Naive thymus-derived CD4-positive, alpha-beta T cell (primary cell): ENCODE measurements around the gene CTTNBP2NL. TPM values are rescaled to one million over a fixed set of nuclear protein-coding genes. Genes with fewer than 3 reads are reported as not detected.

Source experiments
- ATAC-seq: fragments of 150-1000 bp; cut with Tn5 transposase; 2 replicates; pipeline ENCODE4 v1.10.0; 2021; ENCODE audit warnings: mild to moderate bottlenecking, moderate library complexity
- CTCF ChIA-PET: fragments of 350-600 bp; sonication (Branson Sonifier 250); formaldehyde crosslinking; loops from one replicate; lab custom pipeline; 2021; ENCODE audit warnings: antibody characterized with exemption; lab: Charles Lee
- POLR2A ChIA-PET: fragments of 350-600 bp; sonication (Branson Sonifier 250); formaldehyde crosslinking; loops from one replicate; lab custom pipeline; 2021; ENCODE audit warnings: antibody characterized with exemption, inconsistent platforms; lab: Charles Lee
- DNase-seq, 9 donors: peaks; one replicate each; pipeline versions ENCODE4 v3.0.0 to v3.0.0-alpha.2; 2020 to 2022; ENCODE audit warnings: mixed read lengths in 1 of 9
- H3K27ac ChIP-seq: one replicate; pipeline ENCODE4 v1.7.0; 2013; ENCODE audit warnings: mild to moderate bottlenecking, low read depth, low read length, moderate library complexity
- H3K27me3 ChIP-seq, 2 donors: one replicate each; pipeline ENCODE4 v1.7.0; 2013; ENCODE audit warnings: low read length in 2 of 2, mild to moderate bottlenecking in 2 of 2, moderate library complexity in 2 of 2; ENCODE audit not compliant: control insufficient read depth in 2 of 2, insufficient read depth in 2 of 2
- H3K36me3 ChIP-seq, 3 experiments: 1 replicate in 2 of 3; 2 replicates in 1 of 3; pipeline ENCODE4 v1.7.0; 2013; ENCODE audit warnings: low read length in 3 of 3, mild to moderate bottlenecking in 3 of 3, moderate library complexity in 1 of 3; ENCODE audit not compliant: insufficient read depth in 3 of 3, control insufficient read depth in 2 of 3
- H3K4me1 ChIP-seq, 2 donors: one replicate each; pipeline ENCODE4 v1.7.0; 2013; ENCODE audit warnings: low read length in 2 of 2, mild to moderate bottlenecking in 2 of 2, moderate library complexity in 1 of 2; ENCODE audit not compliant: control insufficient read depth in 2 of 2, insufficient read depth in 2 of 2
- H3K4me3 ChIP-seq: 2 replicates; pipeline ENCODE4 v1.7.0; 2013; ENCODE audit warnings: mild to moderate bottlenecking, low read length
- H3K9me3 ChIP-seq, 3 experiments: 1 replicate in 2 of 3; 2 replicates in 1 of 3; pipeline ENCODE4 v1.7.0; 2013; ENCODE audit warnings: low read length in 3 of 3; ENCODE audit not compliant: control insufficient read depth in 2 of 3
- H3K27ac Mint-ChIP-seq, 9 donors: one replicate each; pipeline ENCODE4 v1.8.0; 2020 to 2022; ENCODE audit warnings: mixed read lengths in 9 of 9, mild to moderate bottlenecking in 8 of 9, moderate library complexity in 5 of 9, inconsistent platforms in 2 of 9
- H3K27me3 Mint-ChIP-seq, 5 donors: one replicate each; pipeline ENCODE4 v1.8.0; 2021 to 2022; ENCODE audit warnings: mixed read lengths in 5 of 5, mild to moderate bottlenecking in 1 of 5
- H3K36me3 Mint-ChIP-seq, 5 donors: one replicate each; pipeline ENCODE4 v1.8.0; 2020 to 2022; ENCODE audit warnings: mixed read lengths in 5 of 5, mild to moderate bottlenecking in 3 of 5, inconsistent platforms in 1 of 5
- H3K4me1 Mint-ChIP-seq, 7 donors: one replicate each; pipeline ENCODE4 v1.8.0; 2020 to 2022; ENCODE audit warnings: mixed read lengths in 7 of 7, mild to moderate bottlenecking in 3 of 7, inconsistent platforms in 1 of 7
- H3K4me3 Mint-ChIP-seq, 10 donors: one replicate each; pipeline ENCODE4 v1.8.0; 2020 to 2022; ENCODE audit warnings: mild to moderate bottlenecking in 10 of 10, mixed read lengths in 10 of 10, moderate library complexity in 6 of 10, inconsistent platforms in 2 of 10
- H3K9me3 Mint-ChIP-seq, 11 donors: one replicate each; pipeline ENCODE4 v1.8.0; 2020 to 2022; ENCODE audit warnings: mixed read lengths in 11 of 11, mild to moderate bottlenecking in 4 of 11, inconsistent platforms in 1 of 11, moderate library complexity in 1 of 11
- intact Hi-C, 2 donors: fragments of 100-400 bp; cut with micrococcal nuclease; formaldehyde crosslinking; loops; one replicate each; pipeline ENCODE4 v1.15.1; 2023
- polyA plus RNA-seq, 2 donors: library from polyadenylated mRNA; unstranded; fragments of 300-500 nt; fragmentation: Illumina TruSeq; gene quantifications; one replicate each; pipeline ENCODE4 v1.2.3, GENCODE V29; 2021
- total RNA-seq, 6 experiments: library from RNA in 5 of 6; stranded (reverse) in 5 of 6; gene quantifications; 1 replicate in 5 of 6; 2 replicates in 1 of 6; pipeline ENCODE4 v1.2.3 and lab custom pipeline; 2021 to 2026

The CTTNBP2NL gene
- total and polyA plus RNA-seq, 7 experiments from 2014 or later = 0.32 to 1.8 (median 0.90) TPM; not detected in 2

- peaks cover 0 to 6% (median 0%) of the 10 kb centered on the region in 7 donors for H3K4me1 Mint-ChIP-seq
- Histone ChIP-seq H3K27me3 (no peaks in the 10 kb centered on the region), H3K9me3 (no peaks in the 10 kb centered on the region), H3K4me3 (no peak overlapping the region), H3K27ac (no peak overlapping the region), H3K36me3 (no peaks in the 10 kb centered on the region), H3K4me1 (no peaks in the 10 kb centered on the region)
- intact Hi-C loops = no loop called here
- H3K27ac Mint-ChIP-seq = peak overlapping the region in 1 of 9 donors; percentile 4
- H3K27me3 Mint-ChIP-seq = peaks cover 0 to 7% (median 3%) of the 10 kb centered on the region in 5 donors
- ATAC-seq (no peak), DNase-seq (no peak)
- no peak overlapping the region for H3K4me3 Mint-ChIP-seq
- ChIA-PET POLR2A (no interaction called here), CTCF (no interaction called here)
- no peaks in the 10 kb centered on the region for H3K9me3 Mint-ChIP-seq
- no peaks in the 10 kb centered on the region for H3K36me3 Mint-ChIP-seq
Measured at GRCh38 chr1:112402682-112403643, 6.9 kb downstream of the CTTNBP2NL start.

DNA sequence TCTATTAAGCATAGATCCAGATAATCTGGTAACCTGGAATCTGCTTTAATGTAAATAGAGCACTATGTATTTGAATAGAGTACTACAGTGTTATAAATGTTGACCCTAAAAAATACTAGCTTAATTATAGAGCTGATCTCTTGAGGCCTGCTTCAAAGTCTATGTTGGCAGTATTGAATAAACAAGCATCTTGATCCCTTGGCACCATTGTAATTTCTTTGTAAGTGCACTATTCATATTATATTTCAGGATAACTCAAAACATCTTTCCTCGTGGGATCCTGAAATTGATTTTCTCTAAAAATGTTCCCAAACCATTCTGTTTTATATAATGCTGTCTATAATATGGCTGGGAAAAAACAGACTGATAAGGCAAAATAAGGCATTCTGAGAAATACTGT is 10.8 kb downstream of the CTTNBP2NL start:
- intact Hi-C loops = no loop called here
- Histone ChIP-seq H3K27me3 (no peaks in the 10 kb centered on the region), H3K4me3 (no peak overlapping the region), H3K4me1 (no peaks in the 10 kb centered on the region), H3K9me3 (no peaks in the 10 kb centered on the region), H3K36me3 (no peaks in the 10 kb centered on the region), H3K27ac (no peak overlapping the region)
- ChIA-PET CTCF (no interaction called here), POLR2A (no interaction called here)
- peaks cover 0 to 6% (median 0%) of the 10 kb centered on the region in 5 donors for H3K27me3 Mint-ChIP-seq
- H3K4me3 Mint-ChIP-seq = no peak overlapping the region
- no peak for ATAC-seq
- DNase-seq = no peak
- no peaks in the 10 kb centered on the region for H3K9me3 Mint-ChIP-seq
- H3K36me3 Mint-ChIP-seq = no peaks in the 10 kb centered on the region
- peaks cover 0 to 2% (median 0%) of the 10 kb centered on the region in 7 donors for H3K4me1 Mint-ChIP-seq
- H3K27ac Mint-ChIP-seq = no peak overlapping the region

DNA sequence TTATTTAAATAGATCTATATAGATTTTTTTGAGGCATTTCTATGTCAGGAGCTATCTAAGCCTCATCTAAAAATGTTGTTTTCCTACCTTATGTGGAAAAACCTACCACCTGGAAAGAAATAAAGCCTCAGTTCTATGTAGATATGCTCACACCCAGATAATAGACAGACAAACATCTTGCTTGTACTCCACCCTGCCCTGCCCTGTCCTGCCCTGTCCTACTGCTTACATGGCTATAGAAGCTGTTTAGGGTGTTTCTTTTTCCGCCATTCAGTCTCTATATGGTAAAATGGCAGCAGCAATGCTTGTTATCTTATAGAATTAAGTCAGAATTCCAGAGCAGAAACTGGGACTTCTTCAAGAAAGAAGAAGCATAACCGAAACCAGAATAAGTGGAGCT is 13.4 kb downstream of the CTTNBP2NL start:
- no peak for ATAC-seq
- Histone ChIP-seq H3K36me3 (no peaks in the 10 kb centered on the region), H3K9me3 (no peaks in the 10 kb centered on the region), H3K4me1 (no peaks in the 10 kb centered on the region), H3K4me3 (no peak overlapping the region), H3K27me3 (no peaks in the 10 kb centered on the region), H3K27ac (no peak overlapping the region)
- no peak overlapping the region for H3K27ac Mint-ChIP-seq
- intact Hi-C loops = no loop called here
- ChIA-PET CTCF (no interaction called here), POLR2A (interaction anchor here (0.6 to 1.0 kb wide), 2 partner anchors 93 to 209 kb away, joined by 3 to 4 read pairs; no protein-coding TSS in a partner anchor)
- no peak overlapping the region for H3K4me3 Mint-ChIP-seq
- H3K27me3 Mint-ChIP-seq = peaks cover 0 to 6% (median 0%) of the 10 kb centered on the region in 5 donors
- H3K4me1 Mint-ChIP-seq = no peaks in the 10 kb centered on the region
- H3K9me3 Mint-ChIP-seq = no peaks in the 10 kb centered on the region
- no peak for DNase-seq
- H3K36me3 Mint-ChIP-seq = no peaks in the 10 kb centered on the region

GRCh38 chr1:112410673-112411072 is 14.7 kb downstream of the CTTNBP2NL start:
- no peaks in the 10 kb centered on the region for H3K4me1 ChIP-seq
- no peaks in the 10 kb centered on the region for H3K4me1 Mint-ChIP-seq
- no peak overlapping the region for H3K27ac ChIP-seq
- intact Hi-C loops = no loop called here
- H3K27ac Mint-ChIP-seq = no peak overlapping the region
- no peak for DNase-seq
- H3K36me3 ChIP-seq = no peaks in the 10 kb centered on the region
- H3K27me3 Mint-ChIP-seq = peaks cover 0 to 5% (median 0%) of the 10 kb centered on the region in 5 donors
- no peak overlapping the region for H3K4me3 Mint-ChIP-seq
- H3K9me3 ChIP-seq = no peaks in the 10 kb centered on the region
- no peaks in the 10 kb centered on the region for H3K36me3 Mint-ChIP-seq
- no peak overlapping the region for H3K4me3 ChIP-seq
- no peaks in the 10 kb centered on the region for H3K27me3 ChIP-seq
- no peaks in the 10 kb centered on the region for H3K9me3 Mint-ChIP-seq
- ChIA-PET CTCF (interaction anchor here (0.6 to 1.2 kb wide), 4 partner anchors 21 to 1838 kb away, joined by 3 to 5 read pairs (median 4); no protein-coding TSS in a partner anchor), POLR2A (no interaction called here)
- ATAC-seq = no peak

DNA sequence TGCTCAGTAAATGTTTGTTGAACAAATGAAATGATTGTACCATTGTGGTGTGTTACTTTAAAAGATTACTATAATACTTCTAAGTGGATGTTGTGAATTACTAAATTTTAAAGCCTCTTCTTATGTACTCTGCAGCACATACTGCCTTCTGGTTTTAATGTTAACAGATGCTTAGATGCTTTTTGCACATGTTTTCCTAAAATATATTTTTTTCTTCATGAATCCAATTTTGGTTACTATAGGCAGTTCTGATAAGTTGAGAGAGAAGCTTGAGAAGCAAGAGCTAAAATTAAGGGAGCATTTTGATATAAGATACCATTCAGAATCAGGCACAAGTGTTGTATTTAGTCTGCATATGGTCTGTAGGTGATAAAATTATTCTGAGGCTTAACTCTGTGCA is 21.3 kb downstream of the CTTNBP2NL start:
- no peak overlapping the region for H3K4me3 Mint-ChIP-seq
- H3K27ac ChIP-seq = no peak overlapping the region
- H3K27me3 ChIP-seq = no peaks in the 10 kb centered on the region
- no peaks in the 10 kb centered on the region for H3K4me1 Mint-ChIP-seq
- ATAC-seq = no peak
- CTCF ChIA-PET = no interaction called here
- no peaks in the 10 kb centered on the region for H3K36me3 Mint-ChIP-seq
- DNase-seq = no peak
- no peak overlapping the region for H3K27ac Mint-ChIP-seq
- no peaks in the 10 kb centered on the region for H3K9me3 ChIP-seq
- no peaks in the 10 kb centered on the region for H3K36me3 ChIP-seq
- POLR2A ChIA-PET = no interaction called here
- intact Hi-C loops = no loop called here
- H3K9me3 Mint-ChIP-seq = no peaks in the 10 kb centered on the region
- no peaks in the 10 kb centered on the region for H3K4me1 ChIP-seq
- peaks cover 0 to 4% (median 0%) of the 10 kb centered on the region in 5 donors for H3K27me3 Mint-ChIP-seq
- no peak overlapping the region for H3K4me3 ChIP-seq

GRCh38 chr1:112418099-112418892 is 22.3 kb downstream of the CTTNBP2NL start:
- H3K36me3 Mint-ChIP-seq = no peaks in the 10 kb centered on the region
- Histone ChIP-seq H3K4me1 (no peaks in the 10 kb centered on the region), H3K9me3 (no peaks in the 10 kb centered on the region), H3K36me3 (no peaks in the 10 kb centered on the region), H3K27ac (no peak overlapping the region), H3K27me3 (no peaks in the 10 kb centered on the region), H3K4me3 (no peak overlapping the region)
- no peaks in the 10 kb centered on the region for H3K9me3 Mint-ChIP-seq
- POLR2A ChIA-PET = interaction anchor here (0.7 kb wide), 1 partner anchor 31 kb away, joined by 3 read pairs; no protein-coding TSS in a partner anchor
- CTCF ChIA-PET = no interaction called here
- ATAC-seq = no peak
- H3K27me3 Mint-ChIP-seq = peaks cover 0 to 4% (median 0%) of the 10 kb centered on the region in 5 donors
- no peak for DNase-seq
- no peak overlapping the region for H3K27ac Mint-ChIP-seq
- intact Hi-C loops = no loop called here
- no peaks in the 10 kb centered on the region for H3K4me1 Mint-ChIP-seq
- no peak overlapping the region for H3K4me3 Mint-ChIP-seq
